GM12873 (cell line): ENCODE results near the gene WNT7B.

Source experiments
- TF ChIP-seq, protein P1 (sequence below): IDR thresholded peaks from 2 replicates; pipeline ENCODE4 v1.5.1; 2012; ENCODE audit warnings: low read depth, mild to moderate bottlenecking, moderate library complexity, low read length, control low read depth; ENCODE audit not compliant: insufficient read depth; ENCODE audit errors: missing control alignments

The WNT7B gene

GRCh38 chr22:45925811-45926351 lies 51.1 kb downstream of the WNT7B start:
- TF ChIP-seq, protein P1, sequence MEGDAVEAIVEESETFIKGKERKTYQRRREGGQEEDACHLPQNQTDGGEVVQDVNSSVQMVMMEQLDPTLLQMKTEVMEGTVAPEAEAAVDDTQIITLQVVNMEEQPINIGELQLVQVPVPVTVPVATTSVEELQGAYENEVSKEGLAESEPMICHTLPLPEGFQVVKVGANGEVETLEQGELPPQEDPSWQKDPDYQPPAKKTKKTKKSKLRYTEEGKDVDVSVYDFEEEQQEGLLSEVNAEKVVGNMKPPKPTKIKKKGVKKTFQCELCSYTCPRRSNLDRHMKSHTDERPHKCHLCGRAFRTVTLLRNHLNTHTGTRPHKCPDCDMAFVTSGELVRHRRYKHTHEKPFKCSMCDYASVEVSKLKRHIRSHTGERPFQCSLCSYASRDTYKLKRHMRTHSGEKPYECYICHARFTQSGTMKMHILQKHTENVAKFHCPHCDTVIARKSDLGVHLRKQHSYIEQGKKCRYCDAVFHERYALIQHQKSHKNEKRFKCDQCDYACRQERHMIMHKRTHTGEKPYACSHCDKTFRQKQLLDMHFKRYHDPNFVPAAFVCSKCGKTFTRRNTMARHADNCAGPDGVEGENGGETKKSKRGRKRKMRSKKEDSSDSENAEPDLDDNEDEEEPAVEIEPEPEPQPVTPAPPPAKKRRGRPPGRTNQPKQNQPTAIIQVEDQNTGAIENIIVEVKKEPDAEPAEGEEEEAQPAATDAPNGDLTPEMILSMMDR, result no peak

GRCh38 chr22:45923835-45924234 lies 53.1 kb downstream of the WNT7B start:
- TF ChIP-seq, protein P1, result no peak

DNA sequence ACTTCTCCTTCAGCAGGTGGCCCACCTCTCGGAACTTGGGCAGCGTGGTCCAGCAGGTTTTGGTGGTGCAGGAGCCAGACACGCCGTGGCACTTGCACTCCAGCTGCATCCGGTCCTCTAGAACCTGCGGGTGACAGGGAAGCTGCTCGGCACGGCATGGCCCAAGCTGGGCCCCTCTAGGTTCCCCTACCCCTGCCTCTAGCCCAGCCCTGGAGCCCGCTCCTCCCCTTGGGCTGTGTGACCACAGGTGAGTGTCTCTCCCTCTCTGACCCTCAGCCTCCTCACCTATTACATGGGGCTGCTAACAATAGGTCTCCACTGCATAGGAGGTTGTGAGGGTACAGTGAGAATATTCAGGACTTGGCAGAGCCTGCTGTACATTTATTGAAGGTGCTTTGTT lies 53.8 kb downstream of the WNT7B start:
- TF ChIP-seq, protein P1, result no peak

DNA sequence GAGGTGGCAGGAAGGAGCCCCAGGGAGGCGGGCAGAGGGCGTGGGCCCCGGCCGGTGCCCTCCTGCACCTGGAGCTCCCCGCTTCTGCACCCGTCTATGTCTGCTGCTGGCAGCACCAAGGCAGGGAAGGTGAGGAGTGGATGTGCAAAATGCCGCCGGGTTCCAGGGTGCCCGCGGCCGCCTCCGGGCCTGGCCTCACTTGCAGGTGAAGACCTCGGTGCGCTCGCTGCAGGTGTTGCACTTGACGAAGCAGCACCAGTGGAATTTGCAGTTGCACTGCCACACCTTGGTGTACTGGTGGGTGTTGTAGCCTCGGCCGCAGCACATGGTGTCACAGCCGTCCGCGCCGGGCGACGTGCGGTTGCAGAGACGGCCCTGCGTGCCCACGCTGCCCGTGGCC lies 54.3 kb downstream of the WNT7B start:
- TF ChIP-seq, protein P1, result no peak

- TF ChIP-seq, protein P1, result no peak
Measured at GRCh38 chr22:45922256-45922655, 54.7 kb downstream of the WNT7B start.

- TF ChIP-seq, protein P1, result no peak
Measured at GRCh38 chr22:45919504-45920286, 57.3 kb downstream of the WNT7B start.

DNA sequence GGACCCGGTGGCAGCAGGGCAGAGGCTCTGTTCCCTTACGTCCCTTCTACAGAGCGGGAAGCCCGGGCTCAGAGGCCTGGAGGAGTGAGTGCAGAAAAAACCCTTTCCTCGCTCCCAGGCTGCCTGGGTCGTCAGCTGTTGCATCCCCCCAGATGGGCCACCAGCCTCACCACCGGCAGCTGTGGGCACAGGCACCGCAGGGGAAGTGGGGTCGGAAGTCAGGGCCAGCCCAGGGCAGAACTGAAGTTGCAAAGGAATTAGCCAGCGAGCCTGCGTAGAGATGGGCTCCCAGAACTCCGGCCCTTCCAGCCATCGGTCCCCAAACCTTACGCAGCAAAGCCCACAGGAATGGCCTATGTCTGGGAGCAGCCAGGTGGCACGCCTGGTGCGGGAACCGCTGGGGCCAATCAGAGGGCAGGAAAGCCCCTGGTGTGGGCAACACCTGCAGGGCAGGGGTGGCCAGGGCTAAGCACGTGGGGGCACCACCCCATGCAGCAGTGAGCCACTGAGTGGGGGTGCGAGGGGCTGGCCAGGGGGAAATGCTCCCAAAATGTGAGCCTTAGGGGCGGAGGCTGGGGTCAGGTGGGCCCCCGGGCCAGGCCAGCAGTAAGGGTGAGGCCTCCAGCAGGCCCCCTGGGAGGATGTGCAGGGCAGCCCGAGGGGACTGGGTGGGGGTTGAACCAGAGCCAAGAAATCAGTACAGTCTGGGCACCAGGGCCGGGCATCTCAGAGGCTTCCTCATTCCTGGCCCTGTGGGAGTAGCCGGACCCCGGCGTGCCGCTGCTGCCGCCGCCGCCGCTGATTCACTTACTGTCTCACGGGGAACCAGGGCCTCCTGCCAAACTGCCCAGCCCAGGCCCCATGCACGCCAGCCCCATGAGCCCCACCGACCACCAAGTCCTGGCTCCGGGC lies 58.2 kb downstream of the WNT7B start:
- TF ChIP-seq, protein P1, result no peak
